ENCODE data around the gene RFNG. TPM values are rescaled to one million over a fixed set of nuclear protein-coding genes. Genes with fewer than 3 reads are reported as not detected.

Gene RFNG
- total RNA-seq, 1 experiment from 2014 or later, result 52.0 TPM

- Histone ChIP-seq H3K79me2 (ENCODE audit: insufficient read depth, low read length) (peaks cover 46% of the 10 kb centered on the region), H3K9me2 (ENCODE audit: insufficient read depth) (no peaks in the 10 kb centered on the region), H2AFZ (ENCODE audit: low read depth, low read length, poor library complexity, severe bottlenecking) (no peak overlapping the region), H3K9me3 (ENCODE audit: control insufficient read depth in 1 of 2, insufficient read depth in 1 of 2, low read depth in 1 of 2, low read length in 2 of 2) (no peaks in the 10 kb centered on the region), H3K9ac (ENCODE audit: low read length) (peak overlapping the region; percentile 98), H3K27ac (ENCODE audit: low read depth, low read length) (peak overlapping the region; percentile 96), H3K36me3 (ENCODE audit: control insufficient read depth in 1 of 2, insufficient read depth in 2 of 2, low read length in 2 of 2) (peaks cover 0 to 10% of the 10 kb centered on the region in 2 experiments; a peak in 1 of 4 replicates), H4K20me1 (ENCODE audit: insufficient read depth) (peaks cover 4% of the 10 kb centered on the region; the same call in 1 of the 2 replicates), H3K4me1 (ENCODE audit: control insufficient read depth in 1 of 2, insufficient read depth in 2 of 2, low read length in 2 of 2) (peaks cover 29 to 47% of the 10 kb centered on the region in 2 experiments), H3K4me2 (ENCODE audit: low read length) (peak overlapping the region; percentile 80), H3K27me3 (ENCODE audit: insufficient read depth, low read length) (no peaks in the 10 kb centered on the region), H3K4me3 (replicated peaks in 1 of 2; ENCODE audit: low read depth in 1 of 2, low read length in 2 of 2) (peak overlapping the region; percentile 84 to 100)
- no TSS peak for BruUV-seq (replicated peaks)
- ChIA-PET POLR2A (interaction anchor here (1.0 to 1.9 kb wide), 3 partner anchors 49 to 91 kb away, joined by 3 to 6 read pairs (median 4); no protein-coding TSS in a partner anchor), CTCF (interaction anchor here (0.8 to 5.3 kb wide), 15 partner anchors 9 to 346 kb away, joined by 3 to 151 read pairs (median 8); partner anchors contain the start of genes ARHGDIA, DCXR, MAFG and NOTUM), RAD21 (ENCODE audit: low non-redundant PET in 1 of 2, low total read pairs in 2 of 2, uncharacterized antibody in 2 of 2, unreplicated experiment in 2 of 2) (interaction anchor here (0.9 to 5.3 kb wide), 5 partner anchors 18 to 62 kb away, joined by 3 to 50 read pairs (median 3); partner anchors contain the start of gene NOTUM (in 2 of the 2))
- intact Hi-C loops (cut with micrococcal nuclease), result loop anchor here (1.0 to 5.0 kb wide), 5 partner anchors 19 to 730 kb away; partner anchors contain the start of genes PCYT2 and TBCD
- no peak for DNase-seq (ENCODE audit: low read depth, low spot score)
- TF ChIP-seq SP1 (IDR thresholded peaks at IDR 0.05; ENCODE audit: low read depth) (no peak), POLR2A (IDR thresholded peaks at IDR 0.05; ENCODE audit: borderline replicate concordance, extremely low read depth, insufficient read depth, insufficient read length) (no peak), RAD21 (IDR thresholded peaks at IDR 0.05; ENCODE audit: low read depth) (no peak)
- ATAC-seq, result no peak
Measured at GRCh38 chr17:82021900-82022309, 29.7 kb downstream of the RFNG start.

- H3K9ac ChIP-seq (ENCODE audit: low read length), result peak overlapping the region; percentile 98
- RAD21 ChIA-PET (ENCODE audit: low non-redundant PET in 1 of 2, low total read pairs in 2 of 2, uncharacterized antibody in 2 of 2, unreplicated experiment in 2 of 2), result interaction anchor here (0.6 to 5.3 kb wide), 6 partner anchors 18 to 79 kb away, joined by 3 to 50 read pairs (median 3); partner anchors contain the start of gene NOTUM (in 2 of the 2)
- peaks cover 0 to 10% of the 10 kb centered on the region in 2 experiments; a peak in 1 of 4 replicates for H3K36me3 ChIP-seq (ENCODE audit: control insufficient read depth in 1 of 2, insufficient read depth in 2 of 2, low read length in 2 of 2)
- DNase-seq (ENCODE audit: low read depth, low spot score) (peak; percentile 68), ATAC-seq (peak; percentile 13; the same call in 1 of the 2 replicates)
- no peak overlapping the region for H2AFZ ChIP-seq (ENCODE audit: low read depth, low read length, poor library complexity, severe bottlenecking)
- BruUV-seq (replicated peaks), result no TSS peak
- peaks cover 29 to 47% of the 10 kb centered on the region in 2 experiments for H3K4me1 ChIP-seq (ENCODE audit: control insufficient read depth in 1 of 2, insufficient read depth in 2 of 2, low read length in 2 of 2)
- H3K4me3 ChIP-seq (replicated peaks in 1 of 2; ENCODE audit: low read depth in 1 of 2, low read length in 2 of 2), result peak overlapping the region; percentile 84 to 100
- H3K9me2 ChIP-seq (ENCODE audit: insufficient read depth), result no peaks in the 10 kb centered on the region
- peak overlapping the region; percentile 80 for H3K4me2 ChIP-seq (ENCODE audit: low read length)
- peaks cover 4% of the 10 kb centered on the region; the same call in 1 of the 2 replicates for H4K20me1 ChIP-seq (ENCODE audit: insufficient read depth)
- H3K27me3 ChIP-seq (ENCODE audit: insufficient read depth, low read length), result no peaks in the 10 kb centered on the region
- CTCF ChIA-PET, result interaction anchor here (0.9 to 5.3 kb wide), 16 partner anchors 9 to 346 kb away, joined by 3 to 151 read pairs (median 8); partner anchors contain the start of genes ARHGDIA, DCXR, MAFG and NOTUM
- H3K79me2 ChIP-seq (ENCODE audit: insufficient read depth, low read length), result peaks cover 46% of the 10 kb centered on the region
- H3K27ac ChIP-seq (ENCODE audit: low read depth, low read length), result peak overlapping the region; percentile 96
- H3K9me3 ChIP-seq (ENCODE audit: control insufficient read depth in 1 of 2, insufficient read depth in 1 of 2, low read depth in 1 of 2, low read length in 2 of 2), result no peaks in the 10 kb centered on the region
- intact Hi-C loops (cut with micrococcal nuclease), result loop anchor here (1.0 to 5.0 kb wide), 5 partner anchors 19 to 731 kb away; partner anchors contain the start of genes PCYT2 and TBCD
- POLR2A ChIA-PET, result interaction anchor here (0.8 to 1.9 kb wide), 4 partner anchors 48 to 152 kb away, joined by 3 to 6 read pairs (median 4); no protein-coding TSS in a partner anchor
- peak; percentile 43 for TF ChIP-seq ZBTB33 (IDR thresholded peaks at IDR 0.05; ENCODE audit: extremely low read depth, insufficient replicate concordance, low read length)
- peak; percentile 92 to 99 (median 95) for TF ChIP-seq CTCF (IDR thresholded peaks at IDR 0.05 in 2 of 3, conservative IDR thresholded peaks at IDR 0.05 in 1 of 3; ENCODE audit: borderline replicate concordance in 1 of 3, insufficient read depth in 1 of 3, low read depth in 2 of 3, low read length in 2 of 3)
- TF ChIP-seq ZFX (IDR thresholded peaks at IDR 0.05), result no peak
- no peak for TF ChIP-seq REST (IDR thresholded peaks at IDR 0.05; ENCODE audit: low read depth)
Measured at GRCh38 chr17:82021107-82021899, 30.3 kb downstream of the RFNG start.
